Hematopoietic multipotent progenitor cell treated with erythropoietin and hydrocortisone succinate and interleukin-3 and kit ligand, for 17 days (in vitro differentiated cells): Measurements from ENCODE around the gene C17orf107.

Experiments used
- DNase-seq: peaks from one replicate; pipeline ENCODE4 v3.0.0-alpha.2; 2015; ENCODE audit warnings: low spot score

Gene C17orf107

GRCh38 chr17:4949321-4950074, 50.2 kb downstream of the C17orf107 start:
- peak; percentile 73 for DNase-seq

GRCh38 chr17:4950075-4950745, 50.9 kb downstream of the C17orf107 start:
- peak; percentile 54 for DNase-seq

- DNase-seq = no peak
Observed at GRCh38 chr17:4950746-4951204, 51.4 kb downstream of the C17orf107 start, which contains the start of gene ENO3. Gene ENO3, plus strand, starts transcription at chr17:4951119. Its CDS starts 711 bp downstream, at chr17:4951830.

GRCh38 chr17:4951486-4951885, 52.1 kb downstream of the C17orf107 start:
- no peak for DNase-seq
